Mesothelial cell of epicardium (in vitro differentiated cells): ENCODE results near the gene FOXJ3. TPM values are rescaled to one million over a fixed set of nuclear protein-coding genes. Genes with fewer than 3 reads are reported as not detected.

Experiments used
- DNase-seq, 2 experiments: peaks; one replicate each; pipeline ENCODE4 v3.0.0; 2021; ENCODE audit warnings: low spot score in 2 of 2; ENCODE audit not compliant: unreplicated experiment in 2 of 2
- H3K27ac Mint-ChIP-seq: 2 replicates; pipeline ENCODE4 v1.8.0; 2021; ENCODE audit warnings: mixed read lengths
- H3K27me3 Mint-ChIP-seq: 2 replicates; pipeline ENCODE4 v1.8.0; 2021; ENCODE audit warnings: low read depth, mixed read lengths
- H3K36me3 Mint-ChIP-seq: 2 replicates; pipeline ENCODE4 v1.8.0; 2021; ENCODE audit warnings: mixed read lengths
- H3K4me1 Mint-ChIP-seq: 2 replicates; pipeline ENCODE4 v1.8.0; 2021; ENCODE audit warnings: mixed read lengths
- H3K4me3 Mint-ChIP-seq: 2 replicates; pipeline ENCODE4 v1.8.0; 2021; ENCODE audit warnings: mild to moderate bottlenecking, moderate library complexity, mixed read lengths
- H3K9me3 Mint-ChIP-seq: 2 replicates; pipeline ENCODE4 v1.8.0; 2021; ENCODE audit warnings: mixed read lengths
- CTCF ChIP-seq: fragments of 200-600 bp; sonication (generic); IDR thresholded peaks from one replicate; pipeline ENCODE4 v1.5.0; 2021; ENCODE audit warnings: antibody characterized with exemption; ENCODE audit not compliant: unreplicated experiment
- total RNA-seq: library from RNA; stranded (reverse); gene quantifications from 3 replicates; pipeline ENCODE4 v1.2.1, GENCODE V29; 2021

The FOXJ3 gene
- total RNA-seq, 1 donor from 2014 or later: 79.7 TPM

GRCh38 chr1:42319871-42320484 lies 15.1 kb downstream of the FOXJ3 start:
- Mint-ChIP-seq H3K4me3 (no peak overlapping the region), H3K9me3 (no peaks in the 10 kb centered on the region), H3K27me3 (no peaks in the 10 kb centered on the region), H3K36me3 (no peaks in the 10 kb centered on the region), H3K27ac (peak overlapping the region; percentile 72), H3K4me1 (peaks cover 51% of the 10 kb centered on the region)
- no peak for TF ChIP-seq CTCF
- DNase-seq: no peak

- TF ChIP-seq CTCF: no peak
- Mint-ChIP-seq H3K4me3 (no peak overlapping the region), H3K36me3 (no peaks in the 10 kb centered on the region), H3K4me1 (peaks cover 57% of the 10 kb centered on the region), H3K27me3 (no peaks in the 10 kb centered on the region), H3K9me3 (no peaks in the 10 kb centered on the region), H3K27ac (peak overlapping the region; percentile 72)
- DNase-seq: no peak
Observed at GRCh38 chr1:42319128-42319851, 15.7 kb downstream of the FOXJ3 start.

- Mint-ChIP-seq H3K27ac (no peak overlapping the region), H3K36me3 (no peaks in the 10 kb centered on the region), H3K4me1 (peaks cover 64% of the 10 kb centered on the region), H3K4me3 (no peak overlapping the region), H3K9me3 (no peaks in the 10 kb centered on the region), H3K27me3 (no peaks in the 10 kb centered on the region)
- no peak for TF ChIP-seq CTCF
- no peak for DNase-seq
Observed at GRCh38 chr1:42318601-42319000, 16.4 kb downstream of the FOXJ3 start.

- H3K27ac Mint-ChIP-seq: no peak overlapping the region
- no peak for TF ChIP-seq CTCF
- no peaks in the 10 kb centered on the region for H3K36me3 Mint-ChIP-seq
- H3K4me3 Mint-ChIP-seq: no peak overlapping the region
- H3K27me3 Mint-ChIP-seq: no peaks in the 10 kb centered on the region
- no peak for DNase-seq
- no peaks in the 10 kb centered on the region for H3K9me3 Mint-ChIP-seq
- peaks cover 74% of the 10 kb centered on the region for H3K4me1 Mint-ChIP-seq
Observed at GRCh38 chr1:42317308-42317707, 17.7 kb downstream of the FOXJ3 start.

GRCh38 chr1:42316292-42316691 lies 18.7 kb downstream of the FOXJ3 start:
- DNase-seq: no peak
- no peak for TF ChIP-seq CTCF
- Mint-ChIP-seq H3K27ac (no peak overlapping the region), H3K4me1 (peaks cover 69% of the 10 kb centered on the region), H3K36me3 (no peaks in the 10 kb centered on the region), H3K9me3 (no peaks in the 10 kb centered on the region), H3K27me3 (no peaks in the 10 kb centered on the region), H3K4me3 (no peak overlapping the region)
